ENCODE results near the gene F13A1. TPM values are rescaled to one million over a fixed set of nuclear protein-coding genes. Genes with fewer than 3 reads are reported as not detected.

The F13A1 gene
- total and polyA plus RNA-seq, 2 donors (not counting 3 experiments of a cell fraction or from before 2014, with no cell fraction given) = not detected

- CTCF ChIA-PET = no interaction called here
- no peaks in the 10 kb centered on the region for H3K9me1 ChIP-seq (replicated peaks; ENCODE audit: control insufficient read depth, extremely low read depth, insufficient read depth, low read length)
- no peak overlapping the region for H3K4me2 ChIP-seq (ENCODE audit: insufficient read depth, low read length)
- H3K36me3 ChIP-seq (ENCODE audit: control insufficient read depth in 2 of 2, extremely low read depth in 1 of 2, insufficient read depth in 2 of 2, low read length in 2 of 2) = no peaks in the 10 kb centered on the region
- no peak overlapping the region for H3K9ac ChIP-seq (replicated peaks; ENCODE audit: extremely low read depth, insufficient read depth, low read length)
- no peak overlapping the region for H2AFZ ChIP-seq (ENCODE audit: low read depth, low read length)
- H3K27me3 ChIP-seq (ENCODE audit: control insufficient read depth in 2 of 2, insufficient read depth in 2 of 2, low read length in 2 of 2) = no peaks in the 10 kb centered on the region
- DNase-seq (ENCODE audit: low read depth, low spot score) (no peak), FAIRE-seq (no peak)
- H3K79me2 ChIP-seq (ENCODE audit: control insufficient read depth, insufficient read depth, low read length) = no peaks in the 10 kb centered on the region
- TF ChIP-seq POLR2A (IDR thresholded peaks at IDR 0.05; ENCODE audit: low read depth, low read length) (no peak), GATA2 (IDR thresholded peaks at IDR 0.05; ENCODE audit: insufficient read depth, insufficient read length, low read depth, low read length) (no peak), FOS (IDR thresholded peaks at IDR 0.05; ENCODE audit: borderline replicate concordance, insufficient read depth, low read length) (no peak), MAX (IDR thresholded peaks at IDR 0.05; ENCODE audit: insufficient read depth, insufficient read length) (no peak), MYC (IDR thresholded peaks at IDR 0.05; ENCODE audit: low read depth, low read length) (no peak), JUN (IDR thresholded peaks at IDR 0.05; ENCODE audit: borderline replicate concordance, insufficient read depth, insufficient read length, low read depth) (no peak), POLR2AphosphoS5 (IDR thresholded peaks at IDR 0.05; ENCODE audit: insufficient read depth, low read depth, low read length) (no peak), EZH2 (IDR thresholded peaks at IDR 0.05; ENCODE audit: borderline replicate concordance, low read depth, low read length, severe bottlenecking) (no peak)
- TF ChIP-seq, protein P1, sequence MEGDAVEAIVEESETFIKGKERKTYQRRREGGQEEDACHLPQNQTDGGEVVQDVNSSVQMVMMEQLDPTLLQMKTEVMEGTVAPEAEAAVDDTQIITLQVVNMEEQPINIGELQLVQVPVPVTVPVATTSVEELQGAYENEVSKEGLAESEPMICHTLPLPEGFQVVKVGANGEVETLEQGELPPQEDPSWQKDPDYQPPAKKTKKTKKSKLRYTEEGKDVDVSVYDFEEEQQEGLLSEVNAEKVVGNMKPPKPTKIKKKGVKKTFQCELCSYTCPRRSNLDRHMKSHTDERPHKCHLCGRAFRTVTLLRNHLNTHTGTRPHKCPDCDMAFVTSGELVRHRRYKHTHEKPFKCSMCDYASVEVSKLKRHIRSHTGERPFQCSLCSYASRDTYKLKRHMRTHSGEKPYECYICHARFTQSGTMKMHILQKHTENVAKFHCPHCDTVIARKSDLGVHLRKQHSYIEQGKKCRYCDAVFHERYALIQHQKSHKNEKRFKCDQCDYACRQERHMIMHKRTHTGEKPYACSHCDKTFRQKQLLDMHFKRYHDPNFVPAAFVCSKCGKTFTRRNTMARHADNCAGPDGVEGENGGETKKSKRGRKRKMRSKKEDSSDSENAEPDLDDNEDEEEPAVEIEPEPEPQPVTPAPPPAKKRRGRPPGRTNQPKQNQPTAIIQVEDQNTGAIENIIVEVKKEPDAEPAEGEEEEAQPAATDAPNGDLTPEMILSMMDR (IDR thresholded peaks at IDR 0.05; ENCODE audit: extremely low read depth in 1 of 2, insufficient read depth in 1 of 2, low read depth in 1 of 2, low read length in 2 of 2) = no peak
- H4K20me1 ChIP-seq (replicated peaks; ENCODE audit: control insufficient read depth, extremely low read depth, insufficient read depth, low read length) = no peaks in the 10 kb centered on the region
- intact Hi-C loops (cut with micrococcal nuclease) = no loop called here
- no peaks in the 10 kb centered on the region for H3K4me1 ChIP-seq (ENCODE audit: control insufficient read depth, extremely low read depth, insufficient read depth, low read length)
- H3K9me3 ChIP-seq (replicated peaks; ENCODE audit: control insufficient read depth, insufficient read depth, low read length) = no peaks in the 10 kb centered on the region
- H3K27ac ChIP-seq (ENCODE audit: insufficient read depth, low read depth, low read length) = no peak overlapping the region
- H3K4me3 ChIP-seq (replicated peaks in 1 of 3; ENCODE audit: insufficient read depth in 1 of 3, low read depth in 1 of 3, low read length in 3 of 3) = no peak overlapping the region
- dilution Hi-C loops (cut with MboI; ENCODE audit: extremely low pct_ligation_motif_present, low sequenced_read_pairs) = no loop called here
- BruUV-seq (replicated peaks) = no TSS peak
- POLR2A ChIA-PET = no interaction called here
These were observed 71.8 kb downstream of the F13A1 start for GRCh38 chr6:6248651-6249050.
